NK-92 treated with Interleukin-12 subunit alpha and Interleukin-12 subunit beta, amount 100 ng/mL, for 24 hours (cell line): ENCODE measurements around the gene NR5A2.

Source experiments
- DNase-seq: peaks from one replicate; lab custom pipeline; 2025; lab: John Stamatoyannopoulos, UW

Gene NR5A2

GRCh38 chr1:200027264-200027823, at the start of gene NR5A2:
TSS of gene NR5A2 (plus strand) at chr1:200027710. CDS start at chr1:200027848, 138 bp downstream.
- no peak for DNase-seq

- no peak for DNase-seq
Observed at GRCh38 chr1:199978408-199978940, 49.0 kb upstream of the NR5A2 start.

GRCh38 chr1:199979071-199979470, 48.4 kb upstream of the NR5A2 start:
- no peak for DNase-seq

- no peak for DNase-seq
Observed at GRCh38 chr1:199981584-199981983, 45.9 kb upstream of the NR5A2 start.

- DNase-seq = no peak
Observed at GRCh38 chr1:199982606-199983005, 44.9 kb upstream of the NR5A2 start.

GRCh38 chr1:199983531-199983930, 44.0 kb upstream of the NR5A2 start:
- DNase-seq = no peak

- no peak for DNase-seq
Observed at GRCh38 chr1:199995096-199995685, 32.3 kb upstream of the NR5A2 start.

GRCh38 chr1:200005165-200005564, 22.3 kb upstream of the NR5A2 start:
- no peak for DNase-seq

GRCh38 chr1:200006711-200007110, 20.8 kb upstream of the NR5A2 start:
- no peak for DNase-seq

- no peak for DNase-seq
Observed at GRCh38 chr1:200015811-200016210, 11.7 kb upstream of the NR5A2 start.

- no peak for DNase-seq
Observed at GRCh38 chr1:200021577-200022238, 5.8 kb upstream of the NR5A2 start.

- DNase-seq = no peak
Observed at GRCh38 chr1:200022239-200022804, 5.2 kb upstream of the NR5A2 start.

GRCh38 chr1:200028586-200029034, 1.1 kb downstream of the NR5A2 start:
- no peak for DNase-seq

- no peak for DNase-seq
Observed at GRCh38 chr1:200029035-200029821, 1.7 kb downstream of the NR5A2 start.

- no peak for DNase-seq
Observed at GRCh38 chr1:200029822-200030152, 2.3 kb downstream of the NR5A2 start.

GRCh38 chr1:200030791-200031190, 3.3 kb downstream of the NR5A2 start:
- DNase-seq = no peak

- no peak for DNase-seq
Observed at GRCh38 chr1:200033511-200034261, 6.2 kb downstream of the NR5A2 start.

- no peak for DNase-seq
Observed at GRCh38 chr1:200034262-200034557, 6.7 kb downstream of the NR5A2 start.

- DNase-seq = no peak
Observed at GRCh38 chr1:200034761-200035396, 7.4 kb downstream of the NR5A2 start.

- DNase-seq = no peak
Observed at GRCh38 chr1:200035397-200035955, 8.0 kb downstream of the NR5A2 start.
